ENCODE measurements around the gene CACHD1. TPM values are rescaled to one million over a fixed set of nuclear protein-coding genes. Genes with fewer than 3 reads are reported as not detected.

The CACHD1 gene
- total and polyA plus RNA-seq, 3 donors from 2014 or later = 7.4 to 10.3 (median 8.3) TPM

DNA sequence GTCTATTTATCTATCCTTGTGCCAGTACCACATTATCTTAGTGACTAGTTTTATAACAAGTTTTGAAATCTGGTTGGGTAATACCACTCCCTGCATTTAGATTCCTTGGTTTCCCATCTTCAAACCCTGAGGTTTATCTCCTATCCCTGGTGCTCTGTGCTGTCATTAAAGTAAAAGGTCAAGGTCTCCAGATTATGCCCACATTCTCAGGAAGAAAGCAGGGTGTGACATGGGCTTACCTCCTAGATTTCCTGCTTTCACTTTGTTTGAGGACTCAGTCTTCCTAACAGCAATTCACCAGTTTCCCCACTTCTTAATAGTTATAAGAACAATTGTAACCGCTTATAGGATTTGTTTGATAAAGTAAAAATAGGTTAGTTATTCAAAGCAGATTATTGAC, 86.0 kb downstream of the CACHD1 start:
- Histone ChIP-seq H3K4me3 (no peak overlapping the region), H3K27ac (no peak overlapping the region), H3K9me3 (no peaks in the 10 kb centered on the region), H3K36me3 (ENCODE audit: low read depth, missing control alignments) (no peaks in the 10 kb centered on the region), H3K4me1 (peaks cover 5% of the 10 kb centered on the region), H3K27me3 (no peaks in the 10 kb centered on the region)
- intact Hi-C loops (cut with DNase I; ENCODE audit: low total_unique reads) = no loop called here
- no peak for DNase-seq
- no peak for TF ChIP-seq CTCF (IDR thresholded peaks at IDR 0.05)
- no peak for TF ChIP-seq POLR2A (IDR thresholded peaks at IDR 0.05)
- 83 to 88% methylated on average over 1 of the region's 1 CpG for WGBS, 2 donors

- Histone ChIP-seq H3K27me3 (no peaks in the 10 kb centered on the region), H3K36me3 (ENCODE audit: low read depth, missing control alignments) (no peaks in the 10 kb centered on the region), H3K4me1 (no peaks in the 10 kb centered on the region), H3K27ac (no peak overlapping the region), H3K4me3 (no peak overlapping the region), H3K9me3 (no peaks in the 10 kb centered on the region)
- no peak for TF ChIP-seq POLR2A (IDR thresholded peaks at IDR 0.05)
- TF ChIP-seq CTCF (IDR thresholded peaks at IDR 0.05) = no peak
- WGBS, 2 donors = 94 to 98% methylated on average over 2 of the region's 2 CpGs
- intact Hi-C loops (cut with DNase I; ENCODE audit: low total_unique reads) = no loop called here
- no peak for DNase-seq
Observed at GRCh38 chr1:64561993-64562392, 92.1 kb downstream of the CACHD1 start.

DNA sequence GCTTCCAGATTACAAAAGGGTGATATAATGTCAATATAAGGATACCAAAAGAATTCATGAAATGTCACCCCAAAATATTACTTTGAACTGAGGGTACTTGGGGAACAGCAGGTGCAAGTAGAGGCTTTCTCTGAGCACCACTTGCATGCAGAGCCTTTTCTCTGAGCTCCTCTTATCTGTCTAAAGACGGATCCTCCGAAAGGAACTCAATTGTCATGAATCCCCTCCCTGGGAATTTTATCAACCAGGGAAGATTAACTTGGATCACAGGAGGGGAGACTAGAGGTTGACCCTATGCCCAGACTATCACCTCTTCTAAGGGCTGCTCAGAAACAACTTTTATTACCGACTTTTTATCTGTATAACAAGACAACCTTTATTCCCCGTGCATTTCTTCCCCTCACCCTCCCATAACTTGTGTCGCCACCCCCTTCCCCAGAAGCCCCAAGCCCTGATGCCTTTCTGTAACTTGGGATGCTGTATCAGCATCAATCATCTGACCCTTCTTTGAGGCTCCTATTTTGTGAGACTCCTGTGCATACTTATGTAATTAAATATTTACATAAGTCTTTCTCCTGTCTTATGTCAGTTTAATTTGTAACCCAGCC, 94.1 kb downstream of the CACHD1 start:
- Histone ChIP-seq H3K27ac (no peak overlapping the region), H3K9me3 (no peaks in the 10 kb centered on the region), H3K36me3 (ENCODE audit: low read depth, missing control alignments) (no peaks in the 10 kb centered on the region), H3K27me3 (no peaks in the 10 kb centered on the region), H3K4me1 (no peaks in the 10 kb centered on the region), H3K4me3 (no peak overlapping the region)
- intact Hi-C loops (cut with DNase I; ENCODE audit: low total_unique reads) = no loop called here
- TF ChIP-seq CTCF (IDR thresholded peaks at IDR 0.05) (no peak), POLR2A (IDR thresholded peaks at IDR 0.05) (no peak)
- no peak for DNase-seq
- 77 to 80% methylated on average over 5 of the region's 5 CpGs for WGBS, 2 donors

DNA sequence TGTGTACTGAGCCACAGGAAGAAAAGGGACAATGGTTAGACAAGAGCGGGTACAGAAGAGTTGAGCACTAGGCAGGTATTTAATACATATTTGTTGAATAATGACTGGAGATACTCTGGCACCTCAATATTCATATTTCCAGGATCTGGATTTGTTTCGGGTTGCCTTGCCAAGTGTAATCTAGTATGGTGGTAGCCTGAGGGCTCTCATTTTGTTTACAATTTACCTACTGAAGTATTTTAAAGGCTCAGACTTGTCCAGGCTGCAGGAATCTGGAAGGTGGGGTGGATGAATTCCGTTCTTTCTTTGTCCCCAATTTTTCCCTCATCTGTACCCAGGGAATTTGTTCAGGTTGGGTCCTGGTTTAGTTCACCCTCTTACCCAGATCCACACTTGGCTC, 95.0 kb downstream of the CACHD1 start:
- intact Hi-C loops (cut with DNase I; ENCODE audit: low total_unique reads) = no loop called here
- Histone ChIP-seq H3K27me3 (no peaks in the 10 kb centered on the region), H3K27ac (no peak overlapping the region), H3K36me3 (ENCODE audit: low read depth, missing control alignments) (no peaks in the 10 kb centered on the region), H3K4me3 (no peak overlapping the region), H3K9me3 (no peaks in the 10 kb centered on the region), H3K4me1 (no peaks in the 10 kb centered on the region)
- 97 to 99% methylated on average over 3 of the region's 3 CpGs for WGBS, 2 donors
- no peak for DNase-seq
- TF ChIP-seq POLR2A (IDR thresholded peaks at IDR 0.05) (no peak), CTCF (IDR thresholded peaks at IDR 0.05) (no peak)
